Measurements from ENCODE around the gene RAB11FIP4.

DNA sequence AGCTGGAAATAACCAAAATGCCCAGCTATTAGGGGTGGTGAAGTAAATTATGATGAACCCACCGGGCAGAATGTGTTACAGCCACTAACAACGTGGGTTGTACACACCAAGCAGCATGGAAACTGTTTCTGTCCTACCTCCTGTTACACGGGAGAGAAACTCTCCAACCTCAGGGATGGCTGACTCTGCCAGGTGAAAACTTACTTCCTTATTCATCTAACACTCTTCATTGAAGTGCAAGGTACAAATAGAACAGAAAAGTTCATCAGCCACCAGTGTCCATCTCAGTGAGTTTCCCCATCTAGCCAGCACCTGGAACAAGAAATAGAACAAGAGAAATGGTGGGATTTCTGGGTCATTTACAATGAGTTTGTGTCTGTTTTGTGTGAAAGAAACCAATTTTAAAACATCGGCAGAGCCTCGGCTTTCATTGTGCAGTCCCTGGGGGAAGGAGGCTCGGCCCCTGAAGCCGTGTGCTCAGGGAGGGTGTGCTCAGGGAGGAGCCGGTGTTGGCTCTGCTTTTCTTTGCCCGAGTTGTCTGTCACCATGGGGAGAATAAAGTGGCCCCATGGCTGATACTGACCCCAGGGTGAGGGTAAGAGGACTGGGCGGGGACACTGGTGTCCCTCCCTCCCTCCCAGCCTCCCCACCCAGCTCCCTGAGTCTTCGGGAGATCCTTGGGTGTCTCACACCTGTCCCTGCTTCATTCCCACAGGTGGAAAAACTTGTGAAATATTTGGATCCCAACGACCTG is 39.8 kb downstream of the RAB11FIP4 start:
- TF ChIP-seq, protein P1, sequence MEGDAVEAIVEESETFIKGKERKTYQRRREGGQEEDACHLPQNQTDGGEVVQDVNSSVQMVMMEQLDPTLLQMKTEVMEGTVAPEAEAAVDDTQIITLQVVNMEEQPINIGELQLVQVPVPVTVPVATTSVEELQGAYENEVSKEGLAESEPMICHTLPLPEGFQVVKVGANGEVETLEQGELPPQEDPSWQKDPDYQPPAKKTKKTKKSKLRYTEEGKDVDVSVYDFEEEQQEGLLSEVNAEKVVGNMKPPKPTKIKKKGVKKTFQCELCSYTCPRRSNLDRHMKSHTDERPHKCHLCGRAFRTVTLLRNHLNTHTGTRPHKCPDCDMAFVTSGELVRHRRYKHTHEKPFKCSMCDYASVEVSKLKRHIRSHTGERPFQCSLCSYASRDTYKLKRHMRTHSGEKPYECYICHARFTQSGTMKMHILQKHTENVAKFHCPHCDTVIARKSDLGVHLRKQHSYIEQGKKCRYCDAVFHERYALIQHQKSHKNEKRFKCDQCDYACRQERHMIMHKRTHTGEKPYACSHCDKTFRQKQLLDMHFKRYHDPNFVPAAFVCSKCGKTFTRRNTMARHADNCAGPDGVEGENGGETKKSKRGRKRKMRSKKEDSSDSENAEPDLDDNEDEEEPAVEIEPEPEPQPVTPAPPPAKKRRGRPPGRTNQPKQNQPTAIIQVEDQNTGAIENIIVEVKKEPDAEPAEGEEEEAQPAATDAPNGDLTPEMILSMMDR (conservative IDR thresholded peaks at IDR 0.05 in 1 of 2, IDR thresholded peaks at IDR 0.05 in 1 of 2; ENCODE audit: low read depth in 1 of 2, low read length in 2 of 2) = no peak
- no peak for TF ChIP-seq EZH2 (IDR thresholded peaks at IDR 0.05; ENCODE audit: low read length, missing control alignments)
